GM12865 (cell line): ENCODE measurements around the gene WNT5B.

Experiments used
- DNase-seq: peaks from one replicate; pipeline ENCODE4 v3.0.0; 2010; ENCODE audit warnings: low read depth
- H3K4me3 ChIP-seq: 2 replicates; pipeline ENCODE4 v1.5.1; 2011; ENCODE audit warnings: mild to moderate bottlenecking, low read depth, low read length, control low read depth
- TF ChIP-seq, protein P1 (sequence below): IDR thresholded peaks from 2 replicates; pipeline ENCODE4 v1.5.1; 2011; ENCODE audit warnings: low read length, control low read depth, low read depth, inconsistent platforms; ENCODE audit not compliant: insufficient read depth; ENCODE audit errors: missing control alignments

WNT5B gene

DNA sequence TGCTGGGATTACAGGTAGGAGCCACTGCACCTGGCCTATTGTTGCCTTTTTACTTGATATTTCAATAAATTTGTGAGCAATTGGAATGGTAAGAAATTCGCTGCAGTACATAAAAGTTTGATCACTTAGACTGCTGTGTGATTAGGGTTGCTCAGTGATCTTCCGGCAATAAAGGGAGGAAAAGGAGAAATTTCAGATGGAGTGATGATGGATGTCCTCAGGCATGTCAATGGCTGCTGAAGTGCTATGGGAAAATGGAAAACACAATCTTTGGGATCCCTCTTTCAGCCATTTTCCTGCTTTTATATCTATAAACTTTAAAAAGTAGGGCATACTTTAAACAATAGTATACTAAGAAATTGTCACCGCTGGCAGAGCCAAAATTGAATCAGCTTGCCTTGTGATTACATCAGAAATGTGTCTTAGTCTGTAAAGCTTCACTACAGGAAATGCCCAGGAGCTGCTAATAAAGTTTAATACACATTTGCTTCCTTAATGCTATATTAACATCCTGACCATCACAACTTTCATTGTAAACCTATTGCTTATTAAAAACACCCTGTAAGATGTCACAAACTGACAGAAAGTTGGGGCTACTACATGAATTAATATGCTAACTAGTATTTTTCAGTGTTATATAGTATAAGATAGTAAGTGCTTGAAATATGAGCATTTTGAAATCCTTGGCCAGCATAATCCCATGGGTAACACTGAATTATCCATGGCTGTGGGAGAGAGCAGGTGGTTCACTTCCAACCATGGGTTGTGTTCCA, 20.9 kb upstream of the WNT5B start:
- TF ChIP-seq, protein P1, sequence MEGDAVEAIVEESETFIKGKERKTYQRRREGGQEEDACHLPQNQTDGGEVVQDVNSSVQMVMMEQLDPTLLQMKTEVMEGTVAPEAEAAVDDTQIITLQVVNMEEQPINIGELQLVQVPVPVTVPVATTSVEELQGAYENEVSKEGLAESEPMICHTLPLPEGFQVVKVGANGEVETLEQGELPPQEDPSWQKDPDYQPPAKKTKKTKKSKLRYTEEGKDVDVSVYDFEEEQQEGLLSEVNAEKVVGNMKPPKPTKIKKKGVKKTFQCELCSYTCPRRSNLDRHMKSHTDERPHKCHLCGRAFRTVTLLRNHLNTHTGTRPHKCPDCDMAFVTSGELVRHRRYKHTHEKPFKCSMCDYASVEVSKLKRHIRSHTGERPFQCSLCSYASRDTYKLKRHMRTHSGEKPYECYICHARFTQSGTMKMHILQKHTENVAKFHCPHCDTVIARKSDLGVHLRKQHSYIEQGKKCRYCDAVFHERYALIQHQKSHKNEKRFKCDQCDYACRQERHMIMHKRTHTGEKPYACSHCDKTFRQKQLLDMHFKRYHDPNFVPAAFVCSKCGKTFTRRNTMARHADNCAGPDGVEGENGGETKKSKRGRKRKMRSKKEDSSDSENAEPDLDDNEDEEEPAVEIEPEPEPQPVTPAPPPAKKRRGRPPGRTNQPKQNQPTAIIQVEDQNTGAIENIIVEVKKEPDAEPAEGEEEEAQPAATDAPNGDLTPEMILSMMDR = no peak
- no peak overlapping the region for H3K4me3 ChIP-seq
- DNase-seq = no peak

DNA sequence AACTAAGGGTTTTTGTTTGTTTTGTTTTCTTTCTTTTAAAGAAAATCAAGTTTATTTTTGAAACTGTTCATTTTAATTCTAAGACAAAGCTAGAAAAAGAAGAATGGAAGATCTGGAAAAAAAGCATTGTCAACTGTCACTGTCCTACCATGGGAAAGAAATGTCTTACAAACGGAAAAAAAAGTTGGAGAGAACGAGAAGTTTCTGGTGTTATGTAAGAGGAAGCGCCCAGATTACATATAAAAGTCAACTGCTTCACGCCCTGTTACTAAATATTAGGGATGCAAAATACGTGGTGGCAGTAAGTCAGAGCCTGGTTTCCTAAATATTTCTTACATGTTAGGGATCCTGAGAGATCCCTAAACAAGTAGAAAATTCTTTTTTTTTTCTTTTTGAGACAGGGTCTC, 20.3 kb upstream of the WNT5B start:
- TF ChIP-seq, protein P1 = no peak
- H3K4me3 ChIP-seq = no peak overlapping the region
- DNase-seq = no peak

DNA sequence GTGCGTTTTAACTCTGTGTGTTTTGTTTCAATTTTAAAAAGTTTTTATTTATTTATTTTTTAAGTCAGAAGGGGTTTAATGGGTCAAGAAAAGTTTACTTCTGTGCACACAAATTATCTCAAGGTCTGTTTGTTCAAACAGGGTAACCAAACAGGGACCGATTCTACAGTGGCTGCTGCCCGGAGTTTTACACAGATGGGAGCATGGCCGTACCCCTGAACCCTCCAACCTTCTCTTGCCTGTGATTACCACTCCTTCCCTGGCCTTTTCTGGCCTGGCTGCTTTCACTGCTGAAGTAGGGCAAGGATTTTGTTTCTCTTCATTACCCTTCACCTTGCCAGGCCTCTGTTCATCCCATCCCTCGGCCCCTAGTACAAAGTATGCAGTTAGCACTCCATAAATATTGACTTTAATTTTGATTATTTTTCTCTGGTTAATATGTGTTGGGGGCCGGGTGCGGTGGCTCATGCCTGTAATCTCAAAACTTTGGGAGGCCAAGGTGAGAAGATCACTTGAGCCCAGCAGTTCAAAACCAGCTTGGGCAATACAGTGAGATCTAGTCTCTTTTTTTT, 18.9 kb upstream of the WNT5B start:
- no peak overlapping the region for H3K4me3 ChIP-seq
- TF ChIP-seq, protein P1 = no peak
- DNase-seq = no peak

DNA sequence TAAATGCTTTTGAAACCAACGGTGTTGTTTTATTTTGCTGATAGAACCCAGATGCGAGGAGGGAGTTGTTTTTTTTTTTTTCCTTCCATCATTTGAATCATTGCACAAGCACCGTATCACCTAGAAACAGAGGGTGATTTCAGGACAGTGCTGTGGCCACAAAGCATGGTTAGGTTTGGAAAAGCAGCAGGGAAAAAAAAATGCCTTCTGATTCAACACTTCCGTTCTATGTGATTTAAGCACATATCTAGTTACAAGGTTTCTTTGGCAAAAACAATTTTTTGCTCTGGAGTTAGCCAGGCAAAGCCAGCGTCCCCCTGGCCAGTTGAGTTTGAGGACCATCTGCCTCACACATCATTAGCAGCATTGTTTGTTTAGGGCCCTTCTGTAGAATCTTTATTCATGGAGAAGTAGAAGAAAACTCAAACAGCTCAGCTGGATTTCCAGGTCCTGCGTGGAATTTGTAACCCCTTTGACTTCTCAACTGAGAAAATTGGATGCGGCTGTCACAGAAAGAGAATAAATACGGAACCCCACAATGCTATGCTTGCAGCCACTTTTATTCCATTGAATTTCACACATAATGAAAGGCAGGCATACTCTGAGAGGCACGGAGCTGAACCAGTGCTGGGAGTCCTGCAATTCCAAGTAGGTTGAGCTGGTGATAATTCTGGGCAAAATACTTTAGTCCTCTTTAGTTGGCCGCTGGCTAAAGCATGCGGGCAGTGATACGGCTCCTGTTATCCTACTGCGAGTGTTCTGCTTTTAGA, 17.0 kb upstream of the WNT5B start:
- TF ChIP-seq, protein P1 = no peak
- no peak for DNase-seq
- H3K4me3 ChIP-seq = no peak overlapping the region

DNA sequence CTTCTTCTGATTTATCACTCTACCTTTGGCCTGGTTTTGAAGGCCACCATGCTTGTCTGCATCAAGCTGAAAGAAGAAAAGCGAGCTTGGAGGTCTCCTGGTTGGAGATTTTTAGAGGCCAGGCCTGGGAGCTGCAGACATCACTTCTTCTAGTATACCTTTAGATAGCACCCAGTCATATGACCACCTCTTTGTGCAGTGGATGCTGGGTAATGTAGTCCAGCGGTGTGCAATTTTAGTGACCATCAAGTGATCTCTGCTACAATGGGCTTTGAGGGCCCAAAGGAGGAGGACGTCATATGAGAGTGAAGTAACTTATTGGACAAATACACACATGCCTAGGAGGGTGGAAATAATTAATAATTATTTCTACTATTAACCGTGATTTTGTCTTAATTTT, 15.2 kb upstream of the WNT5B start:
- DNase-seq = no peak
- TF ChIP-seq, protein P1 = no peak
- no peak overlapping the region for H3K4me3 ChIP-seq

DNA sequence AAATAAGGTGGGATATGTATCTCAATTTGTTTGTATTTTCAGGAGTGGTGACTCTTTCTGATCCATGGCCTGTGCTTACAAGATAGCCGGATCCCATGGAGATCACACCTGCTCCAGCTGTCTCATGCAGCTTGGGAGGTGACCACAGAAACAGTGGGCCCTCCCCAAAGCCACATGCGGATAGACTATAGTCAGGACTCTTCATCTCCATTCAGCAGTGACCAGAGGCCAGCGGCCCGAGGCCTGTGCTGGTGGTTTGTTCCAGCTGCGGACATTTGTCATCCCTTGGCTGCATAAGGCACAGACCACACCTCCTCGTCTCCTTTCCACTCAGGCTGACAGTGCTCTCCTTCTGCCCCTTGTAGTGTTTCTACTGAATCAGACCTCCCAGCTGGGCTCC, 14.7 kb upstream of the WNT5B start:
- no peak for DNase-seq
- TF ChIP-seq, protein P1 = no peak
- no peak overlapping the region for H3K4me3 ChIP-seq
